ENCODE measurements around the gene CALHM4. TPM values are rescaled to one million over a fixed set of nuclear protein-coding genes. Genes with fewer than 3 reads are reported as not detected.

Gene CALHM4
- total RNA-seq: 0.13 TPM in 1 of 2 replicates, not detected in the other

DNA sequence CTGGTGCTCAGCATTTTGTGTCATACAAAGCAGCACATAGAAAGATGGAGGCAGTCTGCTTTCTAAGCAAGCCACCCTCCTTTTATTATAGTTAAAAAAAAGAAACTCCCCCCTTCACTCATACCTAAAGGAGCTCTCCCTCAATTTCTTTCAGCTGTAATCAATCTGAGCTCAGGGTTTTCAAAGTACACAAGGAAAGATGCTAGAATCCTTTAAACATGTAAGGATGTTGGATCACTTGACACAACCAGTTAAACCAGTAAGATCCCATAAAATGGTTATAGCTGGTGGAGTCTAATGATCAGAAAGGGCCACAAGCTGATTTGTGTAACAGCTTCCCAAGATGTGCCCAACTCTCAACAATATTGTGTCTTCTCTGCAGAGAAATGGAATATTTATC, at the start of gene CALHM4:
TSS of gene CALHM4 (plus strand) at position 301 of the 400 bp plus-strand sequence. CDS start at position 344, 43 bp downstream.
- no peak for DNase-seq (ENCODE audit: low read depth in 2 of 2)

DNA sequence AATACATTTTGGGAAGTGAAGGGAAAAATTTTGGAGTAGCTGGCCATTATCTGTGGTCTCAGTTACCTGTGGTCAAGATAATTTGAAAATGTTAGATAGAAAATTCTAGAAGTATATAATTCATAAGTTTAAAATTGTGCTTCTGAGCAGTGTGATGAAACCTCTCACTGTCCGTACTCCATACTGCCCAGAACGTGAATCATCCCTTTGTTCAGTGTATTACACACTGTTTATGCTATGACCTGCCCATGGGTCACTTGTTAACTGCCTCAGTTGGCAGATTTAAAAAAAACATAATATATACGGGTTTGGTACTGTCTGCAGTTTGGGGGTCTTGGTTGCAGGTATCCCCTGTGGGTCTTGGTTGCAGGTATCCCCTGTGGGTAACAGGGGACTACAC, 46.2 kb upstream of the CALHM4 start:
- no peak for DNase-seq (ENCODE audit: low read depth in 2 of 2)

- DNase-seq (ENCODE audit: low read depth in 2 of 2): no peak
Observed at GRCh38 chr6:116508527-116508926, 45.0 kb upstream of the CALHM4 start.

GRCh38 chr6:116511424-116512110, 42.0 kb upstream of the CALHM4 start, which contains the start of gene CALHM5:
Gene CALHM5 (plus strand): TSS chr6:116511639. CDS start chr6:116511697, 58 bp downstream.
- DNase-seq (ENCODE audit: low read depth in 2 of 2): peak in 1 of 2 donors; percentile 85

- peak in 1 of 2 donors; percentile 32 for DNase-seq (ENCODE audit: low read depth in 2 of 2)
Observed at GRCh38 chr6:116512111-116512559, 41.4 kb upstream of the CALHM4 start.

DNA sequence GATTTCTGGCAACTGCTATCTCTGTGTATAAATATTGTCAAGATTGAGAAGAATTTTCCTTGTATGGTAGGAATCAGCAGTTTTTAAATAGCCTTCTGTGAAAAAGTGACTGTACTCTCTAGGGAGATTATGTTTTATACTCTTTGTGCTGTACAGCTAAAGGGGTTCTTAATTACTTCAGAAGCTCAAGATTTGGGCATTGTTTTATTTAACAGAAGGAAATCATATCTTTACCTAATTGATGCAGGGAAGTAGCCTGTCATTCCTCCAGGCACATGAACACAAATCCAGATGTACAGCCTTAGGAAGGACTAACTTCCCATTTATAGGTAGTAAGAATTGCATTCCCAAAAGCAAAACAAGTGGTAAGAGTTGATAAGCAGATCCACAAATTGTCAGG, 40.8 kb upstream of the CALHM4 start:
- no peak for DNase-seq (ENCODE audit: low read depth in 2 of 2)

GRCh38 chr6:116513224-116513875, 40.2 kb upstream of the CALHM4 start:
- DNase-seq (ENCODE audit: low read depth in 2 of 2): no peak

GRCh38 chr6:116514111-116514510, 39.4 kb upstream of the CALHM4 start:
- DNase-seq (ENCODE audit: low read depth in 2 of 2): no peak

DNA sequence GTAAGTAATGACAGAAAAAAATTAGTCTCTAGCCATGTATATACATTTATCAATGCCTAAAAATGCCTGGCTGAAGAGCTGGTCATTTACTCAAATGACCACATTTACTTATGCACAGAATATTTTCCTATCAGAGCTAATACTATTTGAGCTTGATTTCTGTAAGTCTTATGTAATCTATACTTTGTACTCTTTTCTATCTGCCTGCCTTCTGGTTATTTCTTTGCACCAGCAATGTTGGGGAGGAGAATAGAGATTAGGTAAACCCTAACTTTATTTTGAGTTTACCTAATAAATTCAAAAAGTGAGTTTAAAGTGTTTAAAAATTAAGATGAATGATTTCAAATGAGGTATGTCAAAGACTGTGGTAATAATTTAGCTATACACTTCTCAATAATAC, 38.4 kb upstream of the CALHM4 start:
- DNase-seq (ENCODE audit: low read depth in 2 of 2): no peak

- DNase-seq (ENCODE audit: low read depth in 2 of 2): peak in 1 of 2 donors; percentile 18
Observed at GRCh38 chr6:116518621-116519368, 34.8 kb upstream of the CALHM4 start.

DNA sequence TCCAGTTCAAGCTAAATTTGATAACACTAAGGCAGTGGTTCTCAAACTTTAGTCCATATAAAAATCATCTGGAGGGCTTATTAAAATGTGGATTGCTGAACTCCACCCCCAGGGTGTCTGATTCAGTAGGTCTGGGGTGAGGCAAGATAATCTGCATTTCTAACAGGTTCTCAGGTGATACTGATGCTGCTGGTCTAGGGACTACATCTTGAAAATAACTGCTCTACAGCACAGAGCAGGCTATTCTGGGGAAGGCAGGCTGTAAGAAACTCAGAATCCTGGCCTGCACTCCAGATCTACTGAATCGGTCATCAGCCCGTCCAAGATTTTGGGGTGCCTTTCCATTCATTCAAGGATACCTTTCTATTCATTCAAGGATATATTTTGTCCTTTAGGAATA, 30.7 kb upstream of the CALHM4 start:
- DNase-seq (ENCODE audit: low read depth in 2 of 2): no peak

DNA sequence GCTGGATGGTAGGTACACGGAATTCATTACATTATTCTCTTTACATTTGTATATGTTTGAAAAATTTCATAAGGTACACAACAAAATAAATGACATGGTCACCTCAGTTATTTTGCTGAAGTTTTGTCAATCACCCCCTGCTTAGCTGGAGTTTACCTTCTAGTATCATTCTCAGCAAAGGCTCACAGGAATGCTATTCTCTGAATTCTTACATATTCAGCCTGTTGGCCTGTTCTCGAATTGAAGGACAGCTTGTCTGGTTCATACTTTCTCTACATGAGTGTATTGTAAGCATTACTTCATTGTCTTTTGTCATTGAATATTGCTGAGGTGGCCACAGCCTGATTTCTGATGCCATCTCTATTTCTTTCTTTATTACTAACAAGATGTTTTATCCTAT, 29.3 kb upstream of the CALHM4 start:
- no peak for DNase-seq (ENCODE audit: low read depth in 2 of 2)

DNA sequence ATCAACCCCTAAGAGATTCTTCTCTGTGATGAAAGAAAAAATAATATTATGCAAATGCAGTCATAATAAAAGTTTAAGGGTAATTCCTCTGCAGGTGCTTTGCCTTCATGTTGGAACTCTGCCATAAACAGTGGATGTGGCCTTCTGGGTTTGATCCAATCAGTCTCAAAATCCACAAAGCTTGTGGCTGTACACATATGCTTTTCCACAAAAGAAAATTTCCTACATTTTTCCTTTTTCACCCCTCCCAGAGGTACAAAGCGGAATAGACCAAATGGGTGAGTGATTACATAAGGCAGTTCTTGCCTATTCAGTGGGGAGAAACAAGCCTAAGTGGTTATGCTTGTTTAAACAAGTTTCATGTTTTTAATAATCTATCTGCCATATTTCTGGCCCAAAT, 25.4 kb upstream of the CALHM4 start:
- DNase-seq (ENCODE audit: low read depth in 2 of 2): no peak

DNA sequence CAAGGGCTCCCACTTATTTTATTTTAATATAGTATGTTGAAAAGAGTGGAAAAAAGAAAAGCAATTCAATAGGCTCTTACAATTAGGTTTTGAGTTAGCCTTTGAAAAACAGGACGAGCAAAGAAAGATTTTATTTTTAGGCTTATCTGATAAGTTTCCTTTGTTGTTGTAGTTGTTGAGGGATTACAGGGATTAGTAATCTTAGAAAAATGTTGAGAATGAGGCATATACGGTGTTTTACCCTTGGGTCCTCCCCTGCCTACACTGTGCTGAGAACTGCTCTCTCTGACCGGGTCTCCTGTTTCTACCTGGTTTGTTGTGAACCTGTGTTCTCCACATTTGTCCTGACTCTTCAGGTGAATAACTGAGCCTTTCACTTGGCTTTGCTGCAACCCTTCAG, 24.8 kb upstream of the CALHM4 start:
- peak in 1 of 2 donors; percentile 34 for DNase-seq (ENCODE audit: low read depth in 2 of 2)

DNA sequence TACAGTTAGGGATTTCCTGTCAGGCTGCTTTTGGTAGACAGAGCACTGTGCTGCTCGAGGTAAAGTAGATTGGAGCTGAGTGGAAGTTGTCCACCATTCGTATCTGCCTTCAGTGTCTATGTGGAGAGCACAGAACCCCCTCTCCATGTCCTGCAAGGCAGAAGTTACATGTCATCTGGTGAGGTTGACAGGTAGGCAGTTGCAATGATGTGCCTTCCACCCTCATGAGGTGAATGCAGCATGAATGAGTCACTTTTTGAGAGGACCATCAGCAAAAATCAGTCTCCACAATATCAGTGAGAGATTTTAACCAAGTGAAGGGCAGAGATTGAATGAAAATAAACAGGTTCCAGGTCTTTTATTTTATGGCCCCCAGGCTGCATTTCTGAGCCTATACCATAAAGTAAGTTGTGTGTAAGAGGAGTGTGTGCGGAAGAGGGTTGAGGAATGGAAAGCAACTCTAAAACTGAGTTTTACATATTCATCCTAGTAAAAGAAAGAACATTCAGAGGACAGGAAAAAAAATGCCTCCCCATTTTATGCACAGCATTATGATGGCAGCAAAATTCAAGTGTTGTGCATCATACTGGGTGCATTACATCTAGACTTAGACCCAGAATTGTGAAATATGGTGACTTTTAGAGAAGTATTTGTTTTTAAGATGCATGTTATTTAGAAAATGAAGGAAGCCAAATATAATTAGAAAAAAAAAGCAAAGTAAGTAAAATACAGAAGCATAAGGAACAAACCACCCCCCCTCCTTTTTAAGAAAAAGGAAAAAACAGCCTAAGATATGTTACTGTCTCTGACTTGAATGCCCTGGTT, 23.9 kb upstream of the CALHM4 start:
- no peak for DNase-seq (ENCODE audit: low read depth in 2 of 2)

GRCh38 chr6:116530436-116530835, 23.1 kb upstream of the CALHM4 start:
- DNase-seq (ENCODE audit: low read depth in 2 of 2): no peak

- DNase-seq (ENCODE audit: low read depth in 2 of 2): peak; percentile 68 to 81
Observed at GRCh38 chr6:116531675-116532570, 21.6 kb upstream of the CALHM4 start.

- no peak for DNase-seq (ENCODE audit: low read depth in 2 of 2)
Observed at GRCh38 chr6:116533233-116533957, 20.2 kb upstream of the CALHM4 start.

GRCh38 chr6:116535109-116535508, 18.4 kb upstream of the CALHM4 start:
- DNase-seq (ENCODE audit: low read depth in 2 of 2): no peak

DNA sequence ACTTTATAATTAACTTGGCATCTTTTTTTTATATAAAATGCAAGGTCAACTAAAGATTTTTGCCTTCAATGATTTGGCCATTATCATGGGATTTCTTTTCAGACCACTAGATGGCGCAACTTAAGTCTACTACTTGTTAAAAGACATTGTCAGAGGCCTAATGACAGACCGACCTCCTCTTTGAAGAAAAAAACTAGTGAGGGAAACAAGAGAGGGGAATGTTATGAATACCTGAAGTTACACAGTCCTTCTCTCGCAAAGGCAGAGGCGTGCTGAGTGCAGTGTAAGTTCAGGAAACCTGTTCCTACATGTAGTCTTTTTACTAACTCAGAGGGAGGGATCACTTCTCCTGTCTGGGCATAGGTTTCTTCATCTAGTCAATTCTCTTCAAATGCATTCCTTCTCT, 17.3 kb upstream of the CALHM4 start:
- DNase-seq (ENCODE audit: low read depth in 2 of 2): peak; percentile 55 to 66
